SK-N-SH (cell line): ENCODE data around the gene GADL1. TPM values are rescaled to one million over a fixed set of nuclear protein-coding genes. Genes with fewer than 3 reads are reported as not detected.

Experiments used
- CTCF ChIA-PET: fragments of 300-600, 350-600 bp; formaldehyde crosslinking; extraction: SDS; loops from one replicate; lab custom pipeline; 2021; lab: Yijun Ruan, JAX
- POLR2A ChIA-PET: fragments of 350-600 bp; sonication (Branson Sonifier 250); formaldehyde crosslinking; extraction: SDS; loops from one replicate; lab custom pipeline; 2020; ENCODE audit warnings: antibody characterized with exemption, inconsistent platforms; lab: Yijun Ruan, JAX
- DNase-seq: peaks from one replicate; pipeline ENCODE4 v3.0.0; 2012
- H2AFZ ChIP-seq: fragments of 200-600 bp; sonication (generic); 2 replicates; pipeline ENCODE4 v1.8.1; 2016; ENCODE audit warnings: antibody characterized with exemption, mild to moderate bottlenecking, low read depth
- H3F3A ChIP-seq: fragments of 200-600 bp; sonication (generic); replicated peaks from 2 replicates; pipeline ENCODE3; 2016; ENCODE audit warnings: antibody characterized with exemption, mild to moderate bottlenecking; ENCODE audit not compliant: insufficient read depth
- H3K27ac ChIP-seq, 2 experiments: fragments of 200-500 bp in 1 of 2; fragments of 200-600 bp in 1 of 2; sonication (Bioruptor generic) in 1 of 2; sonication (generic), shearing (Covaris generic) in 1 of 2; 2 replicates each; pipeline versions ENCODE4 v1.5.1 to v1.6.1; 2014 to 2016; ENCODE audit warnings: low read depth in 2 of 2, inconsistent platforms in 1 of 2, low read length in 1 of 2, mild to moderate bottlenecking in 1 of 2, mixed read lengths in 1 of 2
- H3K27me3 ChIP-seq: fragments of 200-600 bp; sonication (generic), shearing (Covaris generic); 2 replicates; pipeline ENCODE4 v1.6.1; 2016; ENCODE audit warnings: mixed run types; ENCODE audit not compliant: insufficient read depth
- H3K36me3 ChIP-seq, 2 experiments: fragments of 200-500 bp in 1 of 2; fragments of 200-600 bp in 1 of 2; sonication (Bioruptor generic) in 1 of 2; sonication (generic) in 1 of 2; replicated peaks in 1 of 2; 2 replicates each; pipeline versions ENCODE3 to v1.5.1; 2014 to 2016; ENCODE audit warnings: low read length in 1 of 2, mild to moderate bottlenecking in 1 of 2; ENCODE audit not compliant: insufficient read depth in 2 of 2, control insufficient read depth in 1 of 2
- H3K4me1 ChIP-seq, 2 experiments: fragments of 200-500 bp in 1 of 2; fragments of 200-600 bp in 1 of 2; sonication (Bioruptor generic) in 1 of 2; sonication (generic), shearing (Covaris generic) in 1 of 2; 2 replicates each; pipeline versions ENCODE4 v1.5.1 to v1.6.1; 2014 to 2016; ENCODE audit warnings: low read depth in 1 of 2, low read length in 1 of 2, mixed run types in 1 of 2; ENCODE audit not compliant: insufficient read depth in 2 of 2, control insufficient read depth in 1 of 2
- H3K4me2 ChIP-seq: fragments of 200-600 bp; sonication (generic), shearing (Covaris generic); 2 replicates; pipeline ENCODE4 v1.6.1; 2017; ENCODE audit warnings: mixed run types
- H3K4me3 ChIP-seq, 2 experiments: fragments of 200-500 bp in 1 of 2; fragments of 200-600 bp in 1 of 2; sonication (Bioruptor generic) in 1 of 2; sonication (generic), shearing (Covaris generic) in 1 of 2; 2 replicates each; pipeline versions ENCODE4 v1.5.1 to v1.8.1; 2014 to 2016; ENCODE audit warnings: low read depth in 2 of 2, inconsistent platforms in 1 of 2, low read length in 1 of 2, mild to moderate bottlenecking in 1 of 2, mixed read lengths in 1 of 2, moderate library complexity in 1 of 2
- H3K79me2 ChIP-seq: fragments of 200-600 bp; sonication (generic); 2 replicates; pipeline ENCODE4 v1.8.1; 2017; ENCODE audit warnings: mild to moderate bottlenecking; ENCODE audit not compliant: insufficient read depth
- H3K9ac ChIP-seq: fragments of 200-600 bp; sonication (generic); 2 replicates; pipeline ENCODE4 v1.6.1; 2017; ENCODE audit warnings: mixed run types
- H3K9me2 ChIP-seq: fragments of 200-600 bp; sonication (generic); 2 replicates; pipeline ENCODE4 v1.6.1; 2017; ENCODE audit warnings: mixed run types
- H3K9me3 ChIP-seq: fragments of 200-600 bp; sonication (generic); 2 replicates; pipeline ENCODE4 v1.6.1; 2017; ENCODE audit warnings: mixed run types, mild to moderate bottlenecking, moderate library complexity
- H4K20me1 ChIP-seq: fragments of 200-600 bp; sonication (generic); 2 replicates; pipeline ENCODE4 v1.6.1; 2017; ENCODE audit warnings: mild to moderate bottlenecking, mixed run types; ENCODE audit not compliant: insufficient read depth
- CHD2 ChIP-seq: fragments of 150-350 bp; IDR thresholded peaks from 2 replicates; pipeline ENCODE4 v1.6.1; 2018; ENCODE audit warnings: low read length; ENCODE audit not compliant: partially characterized antibody
- EP300 ChIP-seq, 2 experiments: IDR thresholded peaks; 2 replicates each; pipeline versions ENCODE4 v1.4.0 to v1.6.1; 2012; ENCODE audit warnings: borderline replicate concordance in 1 of 2, low read depth in 1 of 2, low read length in 1 of 2
- FOSL2 ChIP-seq: IDR thresholded peaks from 2 replicates; pipeline ENCODE4 v1.4.0; 2012; ENCODE audit warnings: low read depth, mild to moderate bottlenecking, moderate library complexity, borderline replicate concordance
- FOXM1 ChIP-seq: IDR thresholded peaks from 2 replicates; pipeline ENCODE4 v1.4.0; 2012; ENCODE audit warnings: low read depth, mild to moderate bottlenecking
- GATA2 ChIP-seq: sonication (generic); formaldehyde crosslinking; IDR thresholded peaks from 2 replicates; pipeline ENCODE4 v1.5.0; 2020; ENCODE audit warnings: mild to moderate bottlenecking, missing genetic modification reagents
- MAX ChIP-seq: IDR thresholded peaks from 2 replicates; pipeline ENCODE4 v1.4.0; 2012; ENCODE audit warnings: low read depth
- MEF2A ChIP-seq: IDR thresholded peaks from 2 replicates; pipeline ENCODE4 v1.4.0; 2012; ENCODE audit warnings: low read depth, borderline replicate concordance
- MXI1 ChIP-seq: IDR thresholded peaks from 2 replicates; pipeline ENCODE4 v1.6.1; 2012; ENCODE audit warnings: mild to moderate bottlenecking, low read depth, low read length, improper control_type of control experiment
- NRF1 ChIP-seq: IDR thresholded peaks from 2 replicates; pipeline ENCODE4 v1.6.1; 2012; ENCODE audit warnings: low read depth, mild to moderate bottlenecking, low read length
- RAD21 ChIP-seq: IDR thresholded peaks from 2 replicates; pipeline ENCODE4 v1.6.1; 2012; ENCODE audit warnings: mild to moderate bottlenecking, low read length
- REST ChIP-seq: IDR thresholded peaks from 2 replicates; pipeline ENCODE4 v1.6.1; 2012; ENCODE audit warnings: mild to moderate bottlenecking, low read depth, low read length, moderate library complexity
- RFX5 ChIP-seq: IDR thresholded peaks from 2 replicates; pipeline ENCODE4 v1.6.1; 2012; ENCODE audit warnings: mild to moderate bottlenecking, improper control_type of control experiment, low read length
- RXRA ChIP-seq: IDR thresholded peaks from 2 replicates; pipeline ENCODE4 v1.4.0; 2012; ENCODE audit warnings: low read depth, mild to moderate bottlenecking, borderline replicate concordance
- TAF1 ChIP-seq: IDR thresholded peaks from 2 replicates; pipeline ENCODE4 v1.6.1; 2012; ENCODE audit warnings: low read depth, mild to moderate bottlenecking, low read length, moderate library complexity, borderline replicate concordance
- USF2 ChIP-seq: fragments of 150-350 bp; IDR thresholded peaks from 2 replicates; pipeline ENCODE4 v1.6.1; 2017; ENCODE audit warnings: antibody characterized with exemption, low read length, low read depth, borderline replicate concordance
- WGBS: methylation state at CpG from one replicate; pipeline ENCODE4 v1.1.6; 2017; ENCODE audit warnings: low lambda C conversion rate; 5-methylcytosine and 5-hydroxymethylcytosine counted together
- polyA plus RNA-seq, 3 experiments: library from polyadenylated mRNA; depleted of rRNA; stranded (reverse); fragments of >200 nt; gene quantifications; 2 replicates each; pipeline ENCODE4 v1.2.3, GENCODE V29; 2012

The GADL1 gene
- polyA plus RNA-seq, 1 of the 3 experiments (the other 2 are of a cell fraction): not detected

GRCh38 chr3:30871720-30872119 lies 22.7 kb downstream of the GADL1 start:
- Histone ChIP-seq H2AFZ (no peak overlapping the region), H3K79me2 (no peaks in the 10 kb centered on the region), H3K36me3 (no peaks in the 10 kb centered on the region), H3K9ac (no peak overlapping the region), H4K20me1 (no peaks in the 10 kb centered on the region), H3K4me1 (no peaks in the 10 kb centered on the region), H3K4me3 (no peak overlapping the region), H3K9me3 (no peaks in the 10 kb centered on the region), H3K27me3 (no peaks in the 10 kb centered on the region), H3K27ac (no peak overlapping the region), H3F3A (no peaks in the 10 kb centered on the region), H3K4me2 (no peak overlapping the region), H3K9me2 (no peaks in the 10 kb centered on the region)
- WGBS: 14% methylated on average over 2 of the region's 2 CpGs
- ChIA-PET CTCF (no interaction called here), POLR2A (no interaction called here)
- no peak for DNase-seq
- no peak for TF ChIP-seq CHD2
- TF ChIP-seq GATA2 (CRISPR knock-in tag): no peak
- no peak for TF ChIP-seq RAD21
- no peak for TF ChIP-seq MEF2A
- TF ChIP-seq FOSL2: no peak
- TF ChIP-seq RXRA: no peak
- no peak for TF ChIP-seq FOXM1
- TF ChIP-seq NRF1: no peak
- TF ChIP-seq RFX5: no peak
- TF ChIP-seq EP300 (IDR thresholded peaks at IDR 0.05; ENCODE audit: borderline replicate concordance in 1 of 2, low read depth in 1 of 2, low read length in 1 of 2): no peak
- TF ChIP-seq MAX: no peak
- TF ChIP-seq MXI1: no peak

GRCh38 chr3:30864836-30865235 lies 29.6 kb downstream of the GADL1 start:
- Histone ChIP-seq H3K4me3 (no peak overlapping the region), H3K9me2 (no peaks in the 10 kb centered on the region), H3K36me3 (no peaks in the 10 kb centered on the region), H3K79me2 (no peaks in the 10 kb centered on the region), H3F3A (no peaks in the 10 kb centered on the region), H3K27me3 (no peaks in the 10 kb centered on the region; the same call in 1 of the 2 replicates), H3K9ac (no peak overlapping the region), H2AFZ (no peak overlapping the region), H3K4me1 (no peaks in the 10 kb centered on the region; a peak in 1 of 4 replicates), H4K20me1 (no peaks in the 10 kb centered on the region), H3K27ac (no peak overlapping the region), H3K4me2 (no peak overlapping the region), H3K9me3 (no peaks in the 10 kb centered on the region)
- POLR2A ChIA-PET: no interaction called here
- 30% methylated on average over 2 of the region's 2 CpGs for WGBS
- CTCF ChIA-PET: interaction anchor here (1.5 kb wide), 1 partner anchor 69 kb away, joined by 4 read pairs; no protein-coding TSS in a partner anchor
- no peak for TF ChIP-seq TAF1
- TF ChIP-seq EP300 (IDR thresholded peaks at IDR 0.05; ENCODE audit: borderline replicate concordance in 1 of 2, low read depth in 1 of 2, low read length in 1 of 2): no peak
- TF ChIP-seq NRF1: no peak
- no peak for TF ChIP-seq GATA2 (CRISPR knock-in tag)
- no peak for TF ChIP-seq RFX5
- no peak for TF ChIP-seq RAD21
- TF ChIP-seq USF2: no peak
- no peak for TF ChIP-seq REST
- no peak for DNase-seq
